ENCODE measurements around the gene BAIAP3. TPM values are rescaled to one million over a fixed set of nuclear protein-coding genes. Genes with fewer than 3 reads are reported as not detected.

BAIAP3 gene
- total RNA-seq, 1 donor from 2014 or later = 3.9 TPM

- Histone ChIP-seq H3K27me3 (ENCODE audit: low read depth) (peaks cover 20% of the 10 kb centered on the region), H3K4me1 (peaks cover 21% of the 10 kb centered on the region), H3K27ac (replicated peaks) (no peak overlapping the region), H3K36me3 (no peaks in the 10 kb centered on the region), H3K4me3 (no peak overlapping the region), H3K9me3 (replicated peaks) (no peaks in the 10 kb centered on the region)
- TF ChIP-seq CTCF (IDR thresholded peaks at IDR 0.05; ENCODE audit: borderline replicate concordance) = no peak
- DNase-seq = no peak
- intact Hi-C loops (cut with micrococcal nuclease) = no loop called here
These were observed 5.6 kb downstream of the BAIAP3 start for GRCh38 chr16:1338855-1339675.

DNA sequence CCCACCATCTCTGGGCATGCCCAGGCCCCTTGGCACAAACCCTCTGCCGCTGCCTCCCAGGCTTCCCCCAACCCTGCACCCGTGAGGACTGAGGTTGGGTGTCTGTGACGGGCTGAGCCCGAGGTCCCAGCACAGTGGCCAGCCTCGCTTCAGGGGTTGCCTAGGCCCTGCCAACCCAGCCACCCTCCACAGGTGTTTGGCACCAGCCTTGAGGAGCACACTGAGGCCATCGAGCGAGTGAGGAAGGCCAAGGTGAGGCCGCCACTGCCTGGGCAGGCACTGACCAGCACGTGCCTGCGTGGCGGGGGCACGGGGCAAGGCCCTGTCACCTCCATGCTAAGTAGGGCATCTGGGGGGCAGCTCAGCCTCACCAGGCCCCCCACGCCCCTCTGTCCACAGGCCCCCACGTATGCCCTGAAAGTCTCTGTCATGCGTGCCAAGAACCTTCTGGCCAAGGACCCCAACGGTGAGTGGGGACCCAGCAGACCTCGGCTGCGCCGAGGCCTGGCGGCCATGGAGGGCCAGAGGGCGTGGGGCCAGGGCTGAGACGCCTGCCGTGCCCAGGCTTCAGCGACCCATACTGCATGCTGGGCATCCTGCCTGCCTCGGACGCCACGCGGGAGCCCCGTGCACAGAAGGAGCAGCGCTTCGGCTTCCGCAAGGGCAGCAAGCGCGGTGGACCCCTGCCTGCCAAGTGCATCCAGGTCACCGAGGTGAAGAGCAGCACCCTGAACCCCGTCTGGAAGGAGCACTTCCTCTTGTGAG is 7.5 kb downstream of the BAIAP3 start:
- Histone ChIP-seq H3K36me3 (no peaks in the 10 kb centered on the region), H3K27ac (replicated peaks) (no peak overlapping the region), H3K27me3 (ENCODE audit: low read depth) (peaks cover 3% of the 10 kb centered on the region), H3K4me1 (peaks cover 14% of the 10 kb centered on the region), H3K4me3 (no peak overlapping the region), H3K9me3 (replicated peaks) (no peaks in the 10 kb centered on the region)
- no peak for TF ChIP-seq CTCF (IDR thresholded peaks at IDR 0.05; ENCODE audit: borderline replicate concordance)
- DNase-seq = no peak
- intact Hi-C loops (cut with micrococcal nuclease) = no loop called here

DNA sequence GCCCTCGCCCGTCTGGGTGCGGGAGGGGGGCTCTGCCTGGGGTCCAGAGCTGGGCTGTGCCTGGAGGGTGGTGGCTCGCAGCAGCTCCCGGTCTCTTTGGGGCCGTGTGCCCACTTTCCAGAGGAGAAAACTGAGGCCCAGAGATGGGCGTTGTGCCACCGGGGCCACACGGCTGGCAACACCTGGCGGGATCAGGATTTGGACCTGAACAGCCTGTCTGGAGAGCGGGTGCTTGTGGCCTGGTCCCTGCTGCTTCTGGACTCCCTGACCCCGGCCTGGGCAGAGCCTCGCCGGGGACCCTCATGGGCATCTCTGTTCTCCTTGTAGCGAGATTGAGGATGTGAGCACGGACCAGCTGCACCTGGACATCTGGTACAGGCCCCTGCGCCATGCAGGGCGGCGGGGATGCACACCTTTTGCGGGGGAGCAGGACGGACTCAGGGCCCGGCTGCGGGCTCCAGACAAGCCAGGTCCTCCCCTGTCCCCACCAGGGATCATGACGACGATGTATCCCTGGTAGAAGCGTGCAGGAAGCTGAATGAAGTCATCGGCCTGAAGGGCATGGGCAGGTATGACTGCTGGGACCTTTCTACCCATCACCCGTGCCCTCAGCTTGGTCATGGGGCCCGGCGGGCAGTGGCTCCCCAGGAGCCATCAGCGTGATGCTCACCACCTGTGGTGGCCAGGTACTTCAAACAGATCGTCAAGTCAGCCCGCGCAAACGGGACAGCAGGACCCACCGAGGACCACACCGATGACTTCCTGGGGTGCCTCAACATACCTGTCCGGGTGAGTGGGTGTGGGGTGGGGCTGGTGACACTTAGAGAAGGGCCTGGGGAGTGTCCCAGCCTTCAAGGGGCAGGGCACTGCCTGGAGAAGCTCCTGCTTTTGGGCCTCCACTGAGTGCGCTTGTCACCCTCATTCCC is 8.3 kb downstream of the BAIAP3 start:
- no peak for DNase-seq
- Histone ChIP-seq H3K4me1 (peaks cover 14% of the 10 kb centered on the region), H3K9me3 (replicated peaks) (no peaks in the 10 kb centered on the region), H3K27me3 (ENCODE audit: low read depth) (peaks cover 3% of the 10 kb centered on the region), H3K4me3 (no peak overlapping the region), H3K27ac (replicated peaks) (no peak overlapping the region), H3K36me3 (no peaks in the 10 kb centered on the region)
- no peak for TF ChIP-seq CTCF (IDR thresholded peaks at IDR 0.05; ENCODE audit: borderline replicate concordance)
- intact Hi-C loops (cut with micrococcal nuclease) = no loop called here

DNA sequence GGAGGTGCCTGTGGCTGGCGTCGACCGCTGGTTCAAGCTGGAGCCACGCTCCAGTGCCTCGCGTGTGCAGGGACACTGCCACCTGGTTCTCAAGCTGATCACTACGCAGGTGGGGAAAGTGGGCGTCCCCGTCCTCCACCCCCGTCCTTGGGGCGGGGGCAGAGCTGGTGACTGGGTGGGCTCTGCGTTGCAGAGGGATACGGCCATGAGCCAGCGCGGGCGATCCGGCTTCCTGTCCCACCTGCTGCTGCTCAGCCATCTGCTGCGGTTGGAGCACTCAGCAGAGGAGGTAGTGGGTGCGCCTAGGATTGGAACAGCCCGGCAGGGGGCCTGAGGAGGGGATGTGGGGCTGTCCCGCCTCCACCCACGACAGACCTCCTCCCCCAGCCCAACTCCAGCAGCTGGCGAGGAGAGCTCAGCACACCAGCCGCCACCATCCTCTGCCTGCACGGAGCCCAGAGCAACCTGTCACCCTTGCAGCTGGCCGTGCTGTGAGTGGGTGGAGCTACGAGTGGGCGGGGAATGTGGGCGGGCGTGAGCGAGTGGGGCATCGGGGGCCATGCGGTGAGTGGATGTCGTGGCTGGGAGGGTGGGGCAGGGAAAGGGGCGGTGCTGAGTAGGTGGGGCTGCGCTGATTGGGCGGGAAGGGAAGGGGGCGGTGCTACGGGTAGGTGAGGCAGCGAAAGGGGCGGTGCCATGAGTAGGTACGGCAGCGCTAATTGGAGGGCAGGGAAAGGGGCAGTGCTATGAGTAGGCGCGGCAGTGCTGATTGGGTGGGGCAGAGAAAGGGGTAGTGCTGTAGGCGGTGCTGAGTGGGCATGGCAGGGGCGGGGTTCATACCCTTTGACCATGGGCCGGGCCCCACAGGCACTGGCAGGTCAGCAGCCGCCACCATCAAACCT is 9.3 kb downstream of the BAIAP3 start:
- intact Hi-C loops (cut with micrococcal nuclease) = no loop called here
- peak overlapping the region; percentile 63 for H3K4me3 ChIP-seq

More for the DNA sequence above, 9.3 kb downstream of the BAIAP3 start:
- Histone ChIP-seq H3K36me3 (no peaks in the 10 kb centered on the region), H3K27ac (replicated peaks) (peak overlapping the region; percentile 23), H3K9me3 (replicated peaks) (no peaks in the 10 kb centered on the region), H3K27me3 (ENCODE audit: low read depth) (no peaks in the 10 kb centered on the region), H3K4me1 (peaks cover 14% of the 10 kb centered on the region)
- no peak for TF ChIP-seq CTCF (IDR thresholded peaks at IDR 0.05; ENCODE audit: borderline replicate concordance)
- DNase-seq = peak; percentile 92

Measured in left ventricle myocardium inferior (tissue), 1 donor.